WTC11 (cell line): ENCODE results near the gene ZNF577. TPM values are rescaled to one million over a fixed set of nuclear protein-coding genes. Genes with fewer than 3 reads are reported as not detected.

Experiments
- ATAC-seq: fragments of 200-7000 bp; cut with Tn5 transposase; 2 replicates; pipeline ENCODE4 v1.10.0; 2021; ENCODE audit warnings: mild to moderate bottlenecking, moderate library complexity
- CTCF ChIA-PET: fragments of 300-600 bp; sonication (Branson Sonifier 250); formaldehyde crosslinking; loops from one replicate; lab custom pipeline; 2021; ENCODE audit warnings: antibody characterized with exemption; lab: Charles Lee
- POLR2A ChIA-PET: fragments of 350-600 bp; sonication (Branson Sonifier 250); formaldehyde crosslinking; loops from one replicate; lab custom pipeline; 2021; ENCODE audit warnings: antibody characterized with exemption; lab: Charles Lee
- DNase-seq: peaks from one replicate; pipeline ENCODE4 v3.0.0; 2021; ENCODE audit warnings: low spot score
- H3K27ac Mint-ChIP-seq: 2 replicates; pipeline ENCODE4 v1.8.0; 2021; ENCODE audit warnings: mixed read lengths
- H3K27me3 Mint-ChIP-seq: 2 replicates; pipeline ENCODE4 v1.8.0; 2021; ENCODE audit warnings: low read depth, mild to moderate bottlenecking, moderate library complexity, mixed read lengths
- H3K36me3 Mint-ChIP-seq: 2 replicates; pipeline ENCODE4 v1.8.0; 2021; ENCODE audit warnings: mixed read lengths
- H3K4me1 Mint-ChIP-seq: 2 replicates; pipeline ENCODE4 v1.8.0; 2022; ENCODE audit warnings: mixed read lengths
- H3K4me3 Mint-ChIP-seq: 2 replicates; pipeline ENCODE4 v1.8.0; 2021; ENCODE audit warnings: mild to moderate bottlenecking, moderate library complexity, mixed read lengths
- H3K9me3 Mint-ChIP-seq: 2 replicates; pipeline ENCODE4 v1.8.0; 2021; ENCODE audit warnings: mixed read lengths
- AFF4 ChIP-seq: sonication (generic); formaldehyde crosslinking; IDR thresholded peaks from 2 replicates; pipeline ENCODE4 v1.8.1; 2023; ENCODE audit warnings: mild to moderate bottlenecking, missing genetic modification reagents, borderline replicate concordance
- CREB1 ChIP-seq: sonication (generic); formaldehyde crosslinking; IDR thresholded peaks from 2 replicates; pipeline ENCODE4 v1.8.0; 2023; ENCODE audit warnings: mild to moderate bottlenecking, missing genetic modification reagents
- ESRRA ChIP-seq: sonication (generic); formaldehyde crosslinking; IDR thresholded peaks from 2 replicates; pipeline ENCODE4 v1.8.1; 2022; ENCODE audit warnings: mild to moderate bottlenecking, missing genetic modification reagents, borderline replicate concordance
- ETV6 ChIP-seq: sonication (generic); formaldehyde crosslinking; IDR thresholded peaks from 2 replicates; pipeline ENCODE4 v1.8.1; 2022; ENCODE audit warnings: mild to moderate bottlenecking, missing genetic modification reagents
- FOXJ3 ChIP-seq: sonication (generic); formaldehyde crosslinking; IDR thresholded peaks from 2 replicates; pipeline ENCODE4 v1.9.0; 2021; ENCODE audit warnings: missing genetic modification reagents, mild to moderate bottlenecking, borderline replicate concordance
- NFATC4 ChIP-seq: fragments of 250-450 bp; sonication (Bioruptor Pico); IDR thresholded peaks from 2 replicates; pipeline ENCODE4 v1.9.0; 2021; ENCODE audit warnings: mild to moderate bottlenecking
- NR2C2 ChIP-seq: sonication (generic); formaldehyde crosslinking; IDR thresholded peaks from 2 replicates; pipeline ENCODE4 v1.8.0; 2022; ENCODE audit warnings: mild to moderate bottlenecking, missing genetic modification reagents
- TEAD1 ChIP-seq: sonication (generic); formaldehyde crosslinking; IDR thresholded peaks from 2 replicates; pipeline ENCODE4 v1.8.0; 2022; ENCODE audit warnings: mild to moderate bottlenecking, missing genetic modification reagents
- TEAD4 ChIP-seq: sonication (generic); formaldehyde crosslinking; IDR thresholded peaks from 2 replicates; pipeline ENCODE4 v1.8.0; 2022; ENCODE audit warnings: mild to moderate bottlenecking, missing genetic modification reagents
- ZNF138 ChIP-seq: sonication (generic); formaldehyde crosslinking; conservative IDR thresholded peaks from 2 replicates; pipeline ENCODE4 v1.8.1; 2022; ENCODE audit warnings: mild to moderate bottlenecking, moderate library complexity, missing genetic modification reagents
- ZNF532 ChIP-seq: fragments of 250-450 bp; sonication (Bioruptor Pico); IDR thresholded peaks from 2 replicates; pipeline ENCODE4 v1.9.0; 2021; ENCODE audit warnings: mild to moderate bottlenecking, borderline replicate concordance
- total RNA-seq: library from RNA; stranded (reverse); gene quantifications from 3 replicates; pipeline ENCODE4 v1.2.3, GENCODE V29; 2021
- TF ChIP-seq, protein P1 (sequence below): sonication (generic); formaldehyde crosslinking; IDR thresholded peaks from 2 replicates; pipeline ENCODE4 v1.8.0; 2023; ENCODE audit warnings: mild to moderate bottlenecking, missing genetic modification reagents
- TF ChIP-seq, protein P2 (sequence below): sonication (generic); formaldehyde crosslinking; IDR thresholded peaks from 2 replicates; pipeline ENCODE4 v1.8.0; 2022; ENCODE audit warnings: mild to moderate bottlenecking, missing genetic modification reagents
- TF ChIP-seq, protein P3 (sequence below): fragments of 250-450 bp; sonication (Bioruptor Pico); IDR thresholded peaks from 2 replicates; pipeline ENCODE4 v1.9.0; 2021; ENCODE audit warnings: mild to moderate bottlenecking

ZNF577 gene
- total RNA-seq, 1 experiment from 2014 or later: 45.2 TPM

DNA sequence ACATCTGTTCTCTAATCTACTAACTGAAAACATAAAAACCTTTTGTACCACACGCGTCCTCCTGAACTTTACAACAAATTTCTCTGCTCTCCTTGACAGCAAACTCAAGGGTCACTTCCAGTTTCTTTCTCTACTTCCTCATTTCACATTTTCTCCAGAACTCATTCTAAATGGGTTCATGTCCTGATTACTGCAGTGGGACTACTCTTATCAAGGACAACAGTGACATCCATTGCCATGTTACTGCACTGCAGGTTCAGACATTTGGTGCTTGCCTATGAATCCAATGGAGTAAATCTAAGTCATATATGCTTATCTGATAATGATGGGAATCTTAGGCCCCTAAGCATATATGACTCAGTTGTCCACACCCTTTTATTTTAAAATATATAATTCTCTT is 57.5 kb downstream of the ZNF577 start:
- H3K9me3 Mint-ChIP-seq: peaks cover 73% of the 10 kb centered on the region
- DNase-seq (no peak), ATAC-seq (no peak)
- no peaks in the 10 kb centered on the region for H3K4me1 Mint-ChIP-seq
- H3K36me3 Mint-ChIP-seq: peaks cover 62% of the 10 kb centered on the region
- TF ChIP-seq, protein P1, sequence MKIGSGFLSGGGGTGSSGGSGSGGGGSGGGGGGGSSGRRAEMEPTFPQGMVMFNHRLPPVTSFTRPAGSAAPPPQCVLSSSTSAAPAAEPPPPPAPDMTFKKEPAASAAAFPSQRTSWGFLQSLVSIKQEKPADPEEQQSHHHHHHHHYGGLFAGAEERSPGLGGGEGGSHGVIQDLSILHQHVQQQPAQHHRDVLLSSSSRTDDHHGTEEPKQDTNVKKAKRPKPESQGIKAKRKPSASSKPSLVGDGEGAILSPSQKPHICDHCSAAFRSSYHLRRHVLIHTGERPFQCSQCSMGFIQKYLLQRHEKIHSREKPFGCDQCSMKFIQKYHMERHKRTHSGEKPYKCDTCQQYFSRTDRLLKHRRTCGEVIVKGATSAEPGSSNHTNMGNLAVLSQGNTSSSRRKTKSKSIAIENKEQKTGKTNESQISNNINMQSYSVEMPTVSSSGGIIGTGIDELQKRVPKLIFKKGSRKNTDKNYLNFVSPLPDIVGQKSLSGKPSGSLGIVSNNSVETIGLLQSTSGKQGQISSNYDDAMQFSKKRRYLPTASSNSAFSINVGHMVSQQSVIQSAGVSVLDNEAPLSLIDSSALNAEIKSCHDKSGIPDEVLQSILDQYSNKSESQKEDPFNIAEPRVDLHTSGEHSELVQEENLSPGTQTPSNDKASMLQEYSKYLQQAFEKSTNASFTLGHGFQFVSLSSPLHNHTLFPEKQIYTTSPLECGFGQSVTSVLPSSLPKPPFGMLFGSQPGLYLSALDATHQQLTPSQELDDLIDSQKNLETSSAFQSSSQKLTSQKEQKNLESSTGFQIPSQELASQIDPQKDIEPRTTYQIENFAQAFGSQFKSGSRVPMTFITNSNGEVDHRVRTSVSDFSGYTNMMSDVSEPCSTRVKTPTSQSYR (CRISPR knock-in tag): no peak
- no peak for TF ChIP-seq ZNF532 (CRISPR knock-in tag)
- TF ChIP-seq TEAD1 (CRISPR knock-in tag): no peak
- TF ChIP-seq AFF4: no peak
- TF ChIP-seq CREB1 (CRISPR knock-in tag): no peak
- no peak for TF ChIP-seq FOXJ3 (CRISPR knock-in tag)
- TF ChIP-seq, protein P2, sequence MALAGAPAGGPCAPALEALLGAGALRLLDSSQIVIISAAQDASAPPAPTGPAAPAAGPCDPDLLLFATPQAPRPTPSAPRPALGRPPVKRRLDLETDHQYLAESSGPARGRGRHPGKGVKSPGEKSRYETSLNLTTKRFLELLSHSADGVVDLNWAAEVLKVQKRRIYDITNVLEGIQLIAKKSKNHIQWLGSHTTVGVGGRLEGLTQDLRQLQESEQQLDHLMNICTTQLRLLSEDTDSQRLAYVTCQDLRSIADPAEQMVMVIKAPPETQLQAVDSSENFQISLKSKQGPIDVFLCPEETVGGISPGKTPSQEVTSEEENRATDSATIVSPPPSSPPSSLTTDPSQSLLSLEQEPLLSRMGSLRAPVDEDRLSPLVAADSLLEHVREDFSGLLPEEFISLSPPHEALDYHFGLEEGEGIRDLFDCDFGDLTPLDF: no peak
- TF ChIP-seq ESRRA (CRISPR knock-in tag): no peak
- TF ChIP-seq NR2C2 (CRISPR knock-in tag): no peak
- TF ChIP-seq, protein P3, sequence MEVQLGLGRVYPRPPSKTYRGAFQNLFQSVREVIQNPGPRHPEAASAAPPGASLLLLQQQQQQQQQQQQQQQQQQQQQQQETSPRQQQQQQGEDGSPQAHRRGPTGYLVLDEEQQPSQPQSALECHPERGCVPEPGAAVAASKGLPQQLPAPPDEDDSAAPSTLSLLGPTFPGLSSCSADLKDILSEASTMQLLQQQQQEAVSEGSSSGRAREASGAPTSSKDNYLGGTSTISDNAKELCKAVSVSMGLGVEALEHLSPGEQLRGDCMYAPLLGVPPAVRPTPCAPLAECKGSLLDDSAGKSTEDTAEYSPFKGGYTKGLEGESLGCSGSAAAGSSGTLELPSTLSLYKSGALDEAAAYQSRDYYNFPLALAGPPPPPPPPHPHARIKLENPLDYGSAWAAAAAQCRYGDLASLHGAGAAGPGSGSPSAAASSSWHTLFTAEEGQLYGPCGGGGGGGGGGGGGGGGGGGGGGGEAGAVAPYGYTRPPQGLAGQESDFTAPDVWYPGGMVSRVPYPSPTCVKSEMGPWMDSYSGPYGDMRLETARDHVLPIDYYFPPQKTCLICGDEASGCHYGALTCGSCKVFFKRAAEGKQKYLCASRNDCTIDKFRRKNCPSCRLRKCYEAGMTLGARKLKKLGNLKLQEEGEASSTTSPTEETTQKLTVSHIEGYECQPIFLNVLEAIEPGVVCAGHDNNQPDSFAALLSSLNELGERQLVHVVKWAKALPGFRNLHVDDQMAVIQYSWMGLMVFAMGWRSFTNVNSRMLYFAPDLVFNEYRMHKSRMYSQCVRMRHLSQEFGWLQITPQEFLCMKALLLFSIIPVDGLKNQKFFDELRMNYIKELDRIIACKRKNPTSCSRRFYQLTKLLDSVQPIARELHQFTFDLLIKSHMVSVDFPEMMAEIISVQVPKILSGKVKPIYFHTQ (CRISPR knock-in tag): no peak
- TF ChIP-seq ETV6 (CRISPR knock-in tag): no peak
- TF ChIP-seq ZNF138 (CRISPR knock-in tag): no peak
- no peak for TF ChIP-seq NFATC4
- TF ChIP-seq TEAD4 (CRISPR knock-in tag): no peak
- no peak overlapping the region for H3K4me3 Mint-ChIP-seq
- H3K27ac Mint-ChIP-seq: no peak overlapping the region
- peaks cover 5% of the 10 kb centered on the region for H3K27me3 Mint-ChIP-seq
- CTCF ChIA-PET: no interaction called here
- POLR2A ChIA-PET: no interaction called here
